Fibroblast of lung (primary cell): ENCODE results near the gene LYPD6B. TPM values are rescaled to one million over a fixed set of nuclear protein-coding genes. Genes with fewer than 3 reads are reported as not detected.
A peak's percentile ranks its signal among the peaks of the same experiment; 100 is the strongest.

Experiments
- DNase-seq, 2 donors: peaks; one replicate each; pipeline versions ENCODE4 v3.0.0 to v3.0.0-alpha.2; 2010; ENCODE audit warnings: low read depth in 2 of 2
- H2AFZ ChIP-seq: 2 replicates; pipeline ENCODE4 v1.5.1; 2012; ENCODE audit warnings: low read length, control low read depth, inconsistent platforms
- H3K27ac ChIP-seq: 2 replicates; pipeline ENCODE4 v1.5.1; 2011; ENCODE audit warnings: low read length, control low read depth; ENCODE audit not compliant: insufficient read depth
- H3K27me3 ChIP-seq: 2 replicates; pipeline ENCODE4 v1.5.1; 2011; ENCODE audit warnings: mild to moderate bottlenecking, low read length; ENCODE audit not compliant: control insufficient read depth, insufficient read depth
- H3K36me3 ChIP-seq: 2 replicates; pipeline ENCODE4 v1.5.1; 2011; ENCODE audit warnings: low read length; ENCODE audit not compliant: control insufficient read depth, insufficient read depth
- H3K4me1 ChIP-seq: 2 replicates; pipeline ENCODE4 v1.5.1; 2011; ENCODE audit warnings: low read length; ENCODE audit not compliant: control insufficient read depth, insufficient read depth; ENCODE audit errors: extremely low read depth
- H3K4me2 ChIP-seq: 2 replicates; pipeline ENCODE4 v1.5.1; 2011; ENCODE audit warnings: low read length, control low read depth; ENCODE audit not compliant: insufficient read depth; ENCODE audit errors: extremely low read depth
- H3K4me3 ChIP-seq, 4 experiments: fragments of 200-600 bp in 1 of 4; sonication (generic) in 1 of 4; replicated peaks in 1 of 4; 2 replicates each; pipeline ENCODE4 v1.5.1; 2011 to 2016; ENCODE audit warnings: low read length in 4 of 4, low read depth in 3 of 4, mild to moderate bottlenecking in 3 of 4, control low read depth in 2 of 4, inconsistent platforms in 1 of 4, mixed read lengths in 1 of 4; ENCODE audit not compliant: insufficient read depth in 1 of 4; ENCODE audit errors: control extremely low read depth in 1 of 4
- H3K79me2 ChIP-seq: 2 replicates; pipeline ENCODE4 v1.5.1; 2012; ENCODE audit warnings: mild to moderate bottlenecking, low read length, inconsistent platforms; ENCODE audit not compliant: control insufficient read depth, insufficient read depth
- H3K9ac ChIP-seq: 2 replicates; pipeline ENCODE4 v1.5.1; 2011; ENCODE audit warnings: mild to moderate bottlenecking, low read length, control low read depth; ENCODE audit not compliant: insufficient read depth
- H3K9me3 ChIP-seq: 2 replicates; pipeline ENCODE4 v1.5.1; 2012; ENCODE audit warnings: low read depth, low read length; ENCODE audit not compliant: control insufficient read depth, insufficient read depth
- H4K20me1 ChIP-seq: 2 replicates; pipeline ENCODE4 v1.5.1; 2011; ENCODE audit warnings: low read length; ENCODE audit not compliant: control insufficient read depth, insufficient read depth; ENCODE audit errors: extremely low read depth
- CTCF ChIP-seq, 2 donors: IDR thresholded peaks in 1 of 2; conservative IDR thresholded peaks in 1 of 2; 1 replicate in 1 of 2; 2 replicates in 1 of 2; pipeline ENCODE4 v1.5.1; 2011 to 2012; ENCODE audit warnings: low read length in 2 of 2, control low read depth in 1 of 2, inconsistent platforms in 1 of 2, low read depth in 1 of 2, mild to moderate bottlenecking in 1 of 2
- EZH2 ChIP-seq: IDR thresholded peaks from 2 replicates; pipeline ENCODE4 v1.5.1; 2012; ENCODE audit warnings: low read length, control low read depth, mild to moderate bottlenecking; ENCODE audit errors: missing control alignments
- polyA plus RNA-seq, 2 donors: library from polyadenylated mRNA; depleted of rRNA in 1 of 2; stranded (reverse) in 1 of 2; unstranded in 1 of 2; fragments of >200 nt; gene quantifications; 2 replicates each; pipeline ENCODE4 v1.2.1, GENCODE V29; 2011 to 2012; ENCODE audit warnings: missing spikeins in 1 of 2
- total RNA-seq: library from RNA; depleted of rRNA; stranded (reverse); fragments of >200 nt; gene quantifications from 2 replicates; pipeline ENCODE4 v1.2.1, GENCODE V29; 2014

The LYPD6B gene
- total and polyA plus RNA-seq, 2 donors (not counting 1 experiment from before 2014, with no cell fraction given), result 0.11 TPM; not detected in 1

- no peaks in the 10 kb centered on the region for H3K27me3 ChIP-seq
- no peaks in the 10 kb centered on the region for H4K20me1 ChIP-seq
- H3K4me2 ChIP-seq, result no peak overlapping the region
- H3K4me1 ChIP-seq, result no peaks in the 10 kb centered on the region
- H3K4me3 ChIP-seq, result no peak overlapping the region
- no peak for TF ChIP-seq CTCF (conservative IDR thresholded peaks at IDR 0.05 in 1 of 2, IDR thresholded peaks at IDR 0.05 in 1 of 2; ENCODE audit: low read depth in 1 of 2, low read length in 2 of 2)
- TF ChIP-seq EZH2, result no peak
- no peak overlapping the region for H2AFZ ChIP-seq
- no peak overlapping the region for H3K27ac ChIP-seq
- no peak overlapping the region for H3K9ac ChIP-seq
- H3K36me3 ChIP-seq, result no peaks in the 10 kb centered on the region
- no peak for DNase-seq
- no peaks in the 10 kb centered on the region for H3K9me3 ChIP-seq
- no peaks in the 10 kb centered on the region for H3K79me2 ChIP-seq
Measured at GRCh38 chr2:149077861-149078260, 39.4 kb downstream of the LYPD6B start.

- TF ChIP-seq EZH2, result no peak
- no peak for TF ChIP-seq CTCF (conservative IDR thresholded peaks at IDR 0.05 in 1 of 2, IDR thresholded peaks at IDR 0.05 in 1 of 2; ENCODE audit: low read depth in 1 of 2, low read length in 2 of 2)
- H2AFZ ChIP-seq, result no peak overlapping the region
- no peak overlapping the region for H3K4me2 ChIP-seq
- H4K20me1 ChIP-seq, result no peaks in the 10 kb centered on the region
- DNase-seq, result peak in 1 of 2 donors; percentile 32
- no peak overlapping the region for H3K27ac ChIP-seq
- H3K36me3 ChIP-seq, result no peaks in the 10 kb centered on the region
- no peak overlapping the region for H3K4me3 ChIP-seq
- H3K79me2 ChIP-seq, result no peaks in the 10 kb centered on the region
- H3K9me3 ChIP-seq, result no peaks in the 10 kb centered on the region
- no peaks in the 10 kb centered on the region for H3K27me3 ChIP-seq
- no peak overlapping the region for H3K9ac ChIP-seq
- H3K4me1 ChIP-seq, result no peaks in the 10 kb centered on the region
Measured at GRCh38 chr2:149080099-149080498, 41.6 kb downstream of the LYPD6B start.

- DNase-seq, result no peak
- H3K27ac ChIP-seq, result no peak overlapping the region
- TF ChIP-seq CTCF (conservative IDR thresholded peaks at IDR 0.05 in 1 of 2, IDR thresholded peaks at IDR 0.05 in 1 of 2; ENCODE audit: low read depth in 1 of 2, low read length in 2 of 2), result no peak
- TF ChIP-seq EZH2, result no peak
- no peaks in the 10 kb centered on the region for H3K9me3 ChIP-seq
- H3K4me1 ChIP-seq, result no peaks in the 10 kb centered on the region
- H3K4me2 ChIP-seq, result no peak overlapping the region
- H4K20me1 ChIP-seq, result no peaks in the 10 kb centered on the region
- H2AFZ ChIP-seq, result no peak overlapping the region
- no peaks in the 10 kb centered on the region for H3K36me3 ChIP-seq
- no peak overlapping the region for H3K4me3 ChIP-seq
- H3K27me3 ChIP-seq, result no peaks in the 10 kb centered on the region
- H3K9ac ChIP-seq, result no peak overlapping the region
- no peaks in the 10 kb centered on the region for H3K79me2 ChIP-seq
Measured at GRCh38 chr2:149080971-149081370, 42.5 kb downstream of the LYPD6B start.
